Measurements from ENCODE around the gene SLC2A2.
A peak's percentile ranks its signal among the peaks of the same experiment; 100 is the strongest.

The SLC2A2 gene

DNA sequence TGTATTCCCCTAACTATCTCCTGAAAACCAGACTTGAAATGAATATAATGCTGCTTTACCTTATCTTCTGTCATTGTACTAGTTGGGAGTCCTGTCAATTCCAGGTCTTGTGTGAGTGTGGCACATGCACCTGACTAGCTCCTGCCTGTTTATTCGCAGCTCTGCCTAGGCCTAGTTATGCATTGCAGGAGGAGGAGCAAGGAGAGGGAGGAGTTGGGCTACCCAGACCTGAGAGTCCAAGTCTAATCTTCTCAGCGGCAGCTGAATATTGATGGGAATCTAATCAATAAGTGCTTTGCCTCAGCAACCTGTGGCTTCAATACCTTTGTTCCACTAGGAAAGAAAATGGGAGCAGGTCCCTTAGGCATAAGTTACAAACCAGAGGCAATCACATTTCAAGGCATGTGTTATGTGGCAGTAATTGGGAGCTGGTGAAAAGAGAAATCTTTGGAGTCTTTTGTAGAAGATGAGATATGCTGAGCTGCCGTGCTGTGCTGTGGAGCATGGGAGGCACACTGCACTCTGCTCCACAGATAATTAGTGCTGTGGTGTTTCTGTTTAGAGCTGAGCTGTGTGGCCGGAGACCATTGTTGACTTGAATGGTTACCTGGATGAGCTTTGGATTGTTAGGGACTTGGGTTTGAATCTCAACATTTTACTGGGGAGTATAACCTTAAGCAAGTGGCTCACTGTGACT is at the start of gene SLC2A2:
SLC2A2 (minus strand) TSS at position 124 of the 697 bp plus-strand sequence; CDS start at position 74, 50 bp downstream.
- DNase-seq (ENCODE audit: low read depth): no peak

DNA sequence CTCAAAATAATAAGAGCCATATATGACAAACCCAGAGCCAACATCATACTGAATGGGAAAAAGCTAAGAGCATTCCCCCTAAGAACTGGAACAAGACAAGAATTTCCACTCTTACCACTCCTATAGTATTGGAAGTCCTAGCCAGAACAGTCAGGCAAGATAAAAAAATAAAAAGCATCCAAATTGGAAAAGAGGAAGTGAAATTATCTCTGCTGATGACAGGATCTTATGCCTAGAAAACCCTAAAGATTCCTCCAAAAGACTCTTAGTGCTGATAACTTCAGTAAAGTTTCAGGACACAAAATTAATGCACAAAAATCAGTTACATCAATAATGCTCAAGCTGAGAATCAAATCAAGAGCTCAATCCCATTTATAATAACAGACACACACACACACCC is 45.9 kb upstream of the SLC2A2 start:
- DNase-seq (ENCODE audit: low read depth): no peak

DNA sequence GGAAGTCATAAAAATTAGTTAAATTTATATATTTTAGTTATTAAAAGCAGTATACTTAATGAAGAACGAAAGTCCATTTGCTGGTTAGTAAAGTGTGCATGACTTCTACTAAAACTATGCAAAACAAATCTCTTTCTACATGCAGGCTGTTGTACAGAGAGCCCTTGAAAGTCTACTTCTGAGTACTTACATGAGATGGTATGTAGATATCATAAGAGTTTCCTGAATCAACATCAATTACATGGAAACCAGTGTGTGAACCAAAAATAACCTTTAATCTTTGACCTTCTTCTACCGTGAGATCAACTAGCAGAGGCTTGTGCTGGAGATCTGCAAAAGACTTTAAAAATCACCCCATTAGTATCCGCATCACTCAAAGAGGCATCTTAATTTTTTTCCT is 42.1 kb upstream of the SLC2A2 start:
- peak; percentile 29 for DNase-seq (ENCODE audit: low read depth)

DNA sequence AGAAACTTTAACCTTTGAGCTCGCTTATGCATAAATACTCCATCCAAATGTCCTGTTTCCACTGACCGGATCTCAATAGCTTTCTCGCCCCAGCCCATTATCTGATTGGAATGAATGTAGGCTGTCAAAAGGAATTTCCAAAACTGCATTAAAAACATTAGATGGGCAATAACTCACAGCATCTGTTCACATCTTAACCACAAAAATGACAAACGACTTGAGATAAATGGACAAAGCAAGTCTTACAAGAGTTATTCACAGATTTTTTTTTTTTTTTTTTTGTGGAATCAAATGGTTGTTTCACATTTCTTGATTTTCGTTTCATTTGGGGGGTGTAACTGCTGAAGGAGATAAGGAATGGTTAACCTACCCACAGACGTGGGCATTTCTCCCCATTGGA is 39.7 kb upstream of the SLC2A2 start:
- no peak for DNase-seq (ENCODE audit: low read depth)

DNA sequence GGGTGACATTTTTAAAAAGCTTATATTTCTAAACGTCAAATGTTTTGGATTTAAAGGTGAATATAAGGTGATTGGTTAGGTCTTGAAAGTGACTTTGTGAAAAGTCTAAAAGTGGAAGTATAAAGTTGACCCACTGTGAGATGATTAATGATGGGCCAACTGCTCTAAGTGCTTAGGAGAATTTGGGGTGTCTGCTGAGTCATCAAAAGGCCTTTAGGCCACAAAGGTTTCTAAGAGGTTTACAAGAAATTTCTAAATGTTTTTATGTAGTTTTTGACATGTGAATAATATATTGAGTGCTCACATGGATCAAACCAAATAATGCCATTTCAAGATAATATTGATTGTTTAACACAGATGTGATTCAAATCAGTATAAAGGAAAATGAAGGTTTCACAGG is 39.2 kb upstream of the SLC2A2 start:
- no peak for DNase-seq (ENCODE audit: low read depth)

DNA sequence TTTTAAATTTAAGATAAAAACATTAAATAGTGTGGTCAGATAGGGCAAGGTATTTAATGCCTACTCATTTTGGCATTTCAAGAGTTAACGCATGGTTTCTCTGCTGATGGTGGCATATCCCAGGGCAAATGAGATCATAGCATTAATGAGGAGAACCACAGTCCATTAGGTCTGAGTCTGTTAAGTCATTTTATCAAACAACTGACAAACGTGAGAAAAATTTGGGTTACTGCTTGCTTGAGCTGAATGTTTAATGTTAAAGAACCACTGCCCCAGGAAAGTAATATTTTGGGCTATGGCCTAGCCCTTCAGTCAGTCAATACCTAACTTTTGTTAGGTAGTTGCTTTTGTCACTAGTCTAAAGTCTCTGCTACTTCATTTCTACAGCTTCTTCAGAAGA is 37.9 kb upstream of the SLC2A2 start:
- no peak for DNase-seq (ENCODE audit: low read depth)

DNA sequence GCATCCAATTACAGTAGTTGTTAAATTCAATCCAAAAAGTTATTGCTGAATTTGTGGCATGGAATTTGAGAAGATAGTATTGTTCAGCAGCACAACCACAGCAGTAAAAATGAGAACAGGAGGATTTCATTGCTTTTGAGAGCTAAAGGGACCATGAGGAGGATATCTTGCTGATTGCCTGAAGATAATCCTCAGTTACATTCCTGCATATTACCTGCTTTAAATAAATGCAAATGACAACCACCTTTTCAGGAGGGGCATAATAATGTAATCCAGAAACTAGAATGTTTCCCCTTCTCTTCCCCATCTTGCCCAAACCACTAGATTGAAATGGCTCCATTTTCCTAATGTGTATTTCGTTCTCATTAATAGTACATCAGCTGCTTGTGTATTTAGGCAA is 35.2 kb upstream of the SLC2A2 start:
- no peak for DNase-seq (ENCODE audit: low read depth)

DNA sequence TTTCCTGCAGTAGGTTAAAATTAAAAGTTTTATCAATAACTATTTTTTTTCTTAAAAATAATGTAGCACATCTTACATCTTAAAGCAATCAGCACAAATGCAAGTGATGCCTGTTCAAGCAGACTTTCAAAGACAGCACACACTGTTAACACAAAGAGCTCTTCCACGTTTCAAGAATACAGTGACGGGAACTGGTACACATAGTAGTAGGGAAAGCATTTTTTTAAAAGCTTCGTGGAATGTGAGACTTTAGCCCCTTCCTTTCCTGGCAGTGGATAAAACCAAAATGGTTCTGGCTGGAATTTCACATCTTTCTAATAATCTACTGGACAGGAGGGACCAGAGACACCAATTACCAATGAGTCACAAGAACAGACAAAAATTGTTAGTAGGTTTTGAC is 33.5 kb upstream of the SLC2A2 start:
- no peak for DNase-seq (ENCODE audit: low read depth)

DNA sequence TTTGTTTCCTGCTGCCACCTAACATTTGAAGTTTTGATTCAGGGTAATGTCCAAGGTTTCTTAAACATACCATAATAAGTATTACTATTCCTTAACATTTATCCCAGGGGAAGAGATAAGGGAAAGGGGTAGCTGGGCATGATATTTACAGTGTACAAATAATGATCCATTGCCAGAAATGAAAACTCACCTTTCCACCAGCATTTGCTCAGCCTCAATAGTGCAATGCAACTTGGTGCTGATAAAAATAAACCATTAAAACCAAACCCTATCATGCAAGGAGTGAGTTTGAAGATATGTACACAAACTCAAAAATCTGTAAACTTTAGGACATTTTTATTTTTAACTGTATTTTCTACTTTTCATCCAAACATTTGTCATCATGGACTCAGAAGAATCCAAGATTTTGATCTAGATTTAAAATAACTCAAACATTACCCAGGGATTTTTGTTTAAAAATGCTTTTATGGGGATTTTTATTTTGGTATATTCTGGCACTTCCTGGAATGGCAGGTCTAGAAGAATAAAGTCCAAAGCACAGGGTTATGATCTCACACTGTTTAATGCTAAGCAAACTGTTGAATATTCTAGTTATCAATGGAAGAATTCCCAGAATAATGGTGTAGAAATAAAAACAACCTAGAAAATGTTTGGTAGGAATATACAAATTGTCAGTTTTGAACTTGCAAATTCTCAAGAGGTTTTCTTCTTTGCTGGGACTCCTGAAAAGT is 32.5 kb upstream of the SLC2A2 start:
- no peak for DNase-seq (ENCODE audit: low read depth)

DNA sequence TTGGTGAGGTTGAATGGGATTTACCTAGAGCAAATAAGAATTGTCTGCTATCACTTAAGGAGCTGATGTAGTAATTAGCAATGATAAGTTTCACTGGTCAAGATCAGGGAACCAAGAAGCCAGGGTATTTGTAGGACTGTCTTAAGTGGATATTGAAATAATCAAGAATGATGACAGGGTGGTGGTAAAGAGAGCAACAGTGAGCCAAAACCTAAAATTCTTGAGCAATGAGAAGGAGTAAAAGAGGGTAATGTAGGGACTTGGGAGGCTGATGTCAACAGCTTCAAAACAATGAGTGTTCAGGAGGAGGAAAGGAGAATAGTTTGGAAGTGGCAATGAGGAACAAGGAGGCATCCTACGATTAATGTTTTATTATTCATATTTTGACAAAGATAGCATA is 31.5 kb upstream of the SLC2A2 start:
- peak; percentile 48 for DNase-seq (ENCODE audit: low read depth)

DNA sequence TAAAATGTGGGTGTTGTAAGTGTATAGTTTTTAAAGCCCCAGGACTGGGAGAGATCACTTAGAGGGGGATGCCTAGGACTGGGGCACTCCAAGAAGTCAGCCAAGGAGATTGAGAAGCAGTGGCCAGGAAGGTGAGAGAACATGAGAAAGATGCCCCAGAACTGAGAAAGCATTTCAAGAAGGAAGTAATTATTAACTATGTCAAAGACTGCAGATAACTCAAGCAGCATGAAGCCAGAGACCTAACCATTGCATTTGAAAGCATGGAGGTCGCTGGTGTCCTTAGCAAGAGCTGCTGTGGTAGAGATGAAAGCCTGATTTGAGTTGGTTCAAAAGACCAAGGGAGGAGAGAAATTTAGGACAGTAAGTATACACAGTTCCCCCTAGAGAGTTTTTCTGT is 30.6 kb upstream of the SLC2A2 start:
- DNase-seq (ENCODE audit: low read depth): no peak

DNA sequence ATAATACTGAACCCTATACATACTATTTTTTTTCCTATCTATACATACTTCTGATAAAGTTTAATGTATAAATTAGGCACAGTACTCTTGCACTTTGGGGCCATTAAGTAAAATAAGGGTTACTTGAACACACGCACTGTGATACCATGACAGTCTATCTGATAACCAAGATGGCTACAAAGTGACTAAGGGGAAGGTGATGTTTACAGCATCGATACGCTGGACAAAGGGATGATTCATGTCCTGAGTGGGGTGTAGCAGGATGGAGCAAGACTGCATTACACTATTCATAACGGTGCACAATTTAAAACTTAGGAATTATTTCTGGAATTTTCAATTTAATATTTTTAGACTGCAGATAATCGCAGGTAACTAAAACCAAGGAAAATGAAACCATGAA is 30.0 kb upstream of the SLC2A2 start:
- DNase-seq (ENCODE audit: low read depth): peak; percentile 90

DNA sequence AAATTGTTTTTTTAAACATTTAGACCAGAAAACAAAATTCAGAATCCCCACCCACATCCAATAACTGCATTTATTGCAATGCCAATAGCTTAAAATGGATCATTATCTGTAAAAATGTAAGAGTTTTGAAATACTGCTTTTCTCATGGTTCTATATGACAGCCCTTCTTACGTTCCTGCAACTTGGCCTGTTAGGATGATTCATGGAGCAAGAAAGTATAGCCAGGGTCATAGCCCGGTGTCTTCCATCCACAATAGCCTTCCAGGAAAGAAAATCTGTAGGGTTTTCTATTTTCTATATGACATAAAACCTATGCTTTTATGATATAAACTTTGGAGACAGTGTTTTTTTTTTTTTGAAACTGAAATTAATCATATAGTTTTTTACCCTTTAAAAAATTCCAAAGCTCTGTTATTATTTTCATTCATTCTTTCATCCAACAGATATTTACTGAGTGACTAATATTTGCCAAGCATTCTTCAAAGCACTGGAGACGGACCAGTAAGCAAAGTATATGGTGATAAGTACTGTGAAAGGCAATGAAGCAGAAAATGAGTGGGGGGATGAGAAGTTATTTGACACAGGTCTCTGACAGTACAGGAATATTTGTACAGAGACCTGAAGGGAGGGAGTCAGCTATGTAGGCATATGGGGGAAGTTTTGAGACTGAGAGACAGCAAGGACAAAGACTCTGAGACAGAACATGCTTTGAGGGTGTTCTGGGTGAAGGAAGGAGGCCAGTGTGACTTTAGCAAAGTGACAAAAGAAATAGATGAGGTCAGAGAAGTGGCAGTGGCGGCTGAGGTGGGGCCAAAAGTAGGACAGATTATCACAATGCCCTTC is 29.0 kb upstream of the SLC2A2 start:
- DNase-seq (ENCODE audit: low read depth): peak; percentile 82

DNA sequence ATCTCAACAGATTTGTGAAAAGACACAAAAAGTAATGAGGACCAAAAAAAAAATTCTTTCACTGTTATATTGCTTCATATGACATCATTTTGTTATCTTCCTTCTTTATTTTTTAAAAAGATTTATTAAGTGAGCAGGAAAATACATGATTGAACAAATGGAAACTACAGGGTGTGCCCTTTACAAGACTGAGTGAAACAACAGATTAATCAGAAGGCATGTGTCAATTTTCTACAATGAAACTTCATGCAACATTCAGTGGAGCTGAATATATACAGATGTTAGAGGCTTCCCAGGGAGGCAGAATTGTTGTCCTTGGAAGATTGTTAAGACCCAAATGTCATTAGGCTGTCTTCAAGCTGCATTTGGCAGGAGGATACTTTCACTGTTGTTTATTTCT is 28.4 kb upstream of the SLC2A2 start:
- peak; percentile 36 for DNase-seq (ENCODE audit: low read depth)

DNA sequence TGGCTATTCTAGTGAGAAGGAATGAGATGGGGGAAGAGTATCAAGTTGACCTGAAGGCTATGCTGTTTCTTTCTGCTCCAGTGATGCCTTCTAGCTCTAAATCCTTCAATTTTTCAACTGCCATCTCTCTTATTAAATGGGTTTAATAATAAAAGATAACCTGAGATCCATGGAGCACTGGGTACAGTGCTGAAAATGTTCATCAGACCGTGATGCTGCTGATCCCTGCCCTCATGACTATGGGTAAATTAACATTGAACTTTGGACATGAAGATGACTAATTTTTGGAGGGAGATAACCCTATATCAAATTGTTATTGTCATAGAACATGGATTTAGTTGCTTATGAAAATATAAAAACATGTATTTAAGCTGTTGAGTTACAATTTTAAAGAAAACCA is 27.7 kb upstream of the SLC2A2 start:
- no peak for DNase-seq (ENCODE audit: low read depth)

DNA sequence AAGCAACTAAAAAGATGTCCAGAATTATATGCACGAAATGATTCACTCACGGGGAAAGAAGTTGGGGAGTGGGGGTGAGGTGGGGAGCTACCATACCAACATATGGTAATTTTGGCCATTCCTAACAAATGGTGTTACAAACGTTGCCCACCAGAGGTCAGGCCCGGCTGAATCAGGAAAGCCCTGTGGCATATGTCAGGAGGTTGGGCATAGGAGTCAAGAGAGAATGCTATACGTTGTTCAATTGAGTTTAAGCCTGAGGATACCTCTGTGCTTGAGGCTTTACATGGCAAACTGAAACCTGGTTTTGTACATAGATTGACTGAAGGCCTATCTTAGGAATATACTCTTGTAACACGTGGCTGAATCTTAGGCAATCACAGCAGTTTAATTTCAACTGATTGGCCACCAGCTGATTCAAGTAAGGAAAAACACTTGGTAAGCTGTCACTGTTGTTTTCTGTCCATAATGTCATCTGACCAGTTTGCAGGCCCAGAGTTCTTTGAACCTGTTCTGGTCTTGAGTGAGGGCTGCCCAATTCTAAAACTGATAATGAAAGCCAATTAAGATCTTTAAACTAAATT is 23.4 kb upstream of the SLC2A2 start:
- peak; percentile 67 for DNase-seq (ENCODE audit: low read depth)

DNA sequence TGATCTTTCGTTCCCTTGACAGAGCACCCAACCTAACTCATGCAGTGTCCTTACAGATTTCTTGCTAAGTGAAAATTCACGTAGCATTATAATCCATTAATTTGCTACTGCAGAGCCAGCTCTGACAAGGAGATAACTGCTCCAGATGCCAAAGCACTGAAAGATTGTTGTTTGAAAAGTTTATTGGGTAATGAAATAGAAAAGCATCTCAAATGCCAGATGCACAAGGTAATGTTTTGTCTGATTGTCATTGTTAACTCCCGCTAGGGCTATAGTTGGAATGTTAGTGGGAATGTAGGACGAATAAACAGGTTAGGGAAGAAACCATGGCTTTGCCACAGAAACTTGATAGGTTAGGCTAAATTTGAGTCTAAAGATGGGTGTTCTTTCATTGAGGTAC is 20.2 kb upstream of the SLC2A2 start:
- no peak for DNase-seq (ENCODE audit: low read depth)

DNA sequence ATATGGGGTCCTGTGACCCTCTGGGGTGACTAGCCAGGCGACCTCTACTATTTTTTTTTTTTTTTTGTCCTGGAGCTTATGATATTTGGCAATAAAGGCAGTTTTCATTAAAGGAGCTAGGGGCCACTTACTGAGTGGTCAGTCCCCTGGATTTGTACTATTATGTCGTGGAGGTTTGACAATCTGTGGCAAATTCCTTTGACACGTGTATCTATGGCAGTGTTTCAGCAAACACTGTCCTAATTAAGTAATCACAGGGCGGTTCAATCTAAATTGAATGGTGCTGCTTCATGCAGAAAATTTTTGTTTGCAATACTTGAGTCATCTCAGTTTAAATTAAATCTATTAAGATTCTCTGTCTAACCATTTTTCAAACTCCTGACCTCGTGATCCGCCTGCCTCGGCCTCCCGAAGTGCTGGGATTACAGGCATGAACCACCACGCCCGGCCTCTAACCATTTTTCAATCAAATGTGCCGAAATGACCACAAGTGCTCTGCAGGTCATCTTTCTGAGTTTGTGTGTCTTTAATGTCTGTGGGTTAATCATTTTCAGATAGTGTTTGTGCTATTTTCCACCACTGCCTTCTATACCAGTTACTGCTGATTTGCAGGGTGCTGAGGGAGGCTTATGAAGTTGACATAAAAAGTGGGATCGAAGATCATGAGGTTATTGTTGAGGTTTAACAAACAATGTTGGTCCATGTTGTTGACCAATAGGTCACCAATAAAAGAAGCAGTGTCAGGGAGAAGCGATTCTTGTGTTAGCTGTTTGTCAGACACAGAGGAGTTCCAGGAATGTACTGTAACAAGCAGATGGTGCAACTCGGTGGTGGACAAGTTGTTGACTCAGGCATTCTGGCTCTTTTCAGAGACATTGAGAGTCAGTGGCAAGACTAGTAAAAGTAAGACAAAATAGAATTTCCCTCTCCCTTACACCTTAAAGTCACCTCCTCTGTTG is 18.6 kb upstream of the SLC2A2 start:
- peak; percentile 97 for DNase-seq (ENCODE audit: low read depth)

DNA sequence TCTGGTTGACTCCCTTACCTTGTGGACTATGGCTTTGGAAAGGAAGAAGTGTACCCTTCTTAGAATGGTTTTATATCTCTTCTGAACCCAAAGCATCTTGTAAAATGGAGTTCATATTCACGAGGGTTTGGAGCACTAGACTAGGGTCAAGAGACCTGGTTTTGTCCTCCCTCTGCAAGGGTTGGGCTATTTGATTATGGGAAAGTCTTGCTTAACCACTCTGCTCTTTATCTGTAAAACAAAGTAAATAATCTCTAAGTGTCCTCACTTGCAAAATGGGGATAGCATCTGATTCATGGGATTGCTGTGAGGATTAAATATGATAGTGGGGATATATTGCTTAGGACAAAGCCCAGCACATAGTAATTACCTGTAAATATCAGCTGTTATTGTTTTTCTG is 17.9 kb upstream of the SLC2A2 start:
- DNase-seq (ENCODE audit: low read depth): peak; percentile 31

DNA sequence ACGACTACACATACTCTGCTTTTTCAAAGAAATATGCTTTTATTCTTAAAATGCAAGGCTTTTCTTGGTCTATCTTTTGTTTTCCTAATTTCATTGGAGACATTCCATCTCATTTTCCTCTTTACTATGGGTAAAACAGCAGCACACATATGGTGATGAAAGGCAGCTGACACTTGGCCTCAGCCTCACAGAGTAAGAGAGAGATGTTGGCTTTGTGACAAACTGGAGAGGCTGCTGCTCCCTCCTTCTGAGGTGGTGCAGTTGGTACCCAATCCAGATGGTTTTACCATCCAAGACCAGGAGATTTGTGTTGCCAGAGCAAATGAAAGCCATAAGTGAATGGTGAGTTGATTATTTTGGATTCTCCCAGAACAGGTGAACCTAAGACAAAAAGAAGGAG is 13.2 kb upstream of the SLC2A2 start:
- DNase-seq (ENCODE audit: low read depth): no peak

DNA sequence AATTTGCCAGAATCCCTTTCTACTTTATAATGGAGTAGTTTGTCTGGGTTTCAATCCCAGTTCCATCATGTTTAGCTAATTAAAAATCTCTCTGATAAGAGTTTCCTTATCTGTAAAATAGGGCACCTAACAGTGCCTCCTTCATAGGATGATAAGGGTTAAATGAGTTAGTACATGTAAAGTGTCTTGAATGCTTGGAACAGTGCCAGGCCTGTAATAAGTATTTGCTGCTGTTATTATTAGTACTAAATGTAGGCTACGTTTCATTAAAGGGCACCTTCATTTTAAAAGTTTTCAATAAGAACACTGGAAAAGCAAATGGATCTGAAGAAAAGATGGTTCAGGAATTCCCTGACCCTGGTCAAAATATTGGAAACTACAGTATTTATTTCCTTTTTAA is 11.8 kb upstream of the SLC2A2 start:
- peak; percentile 38 for DNase-seq (ENCODE audit: low read depth)
